Stimulated activated CD8-positive, alpha-beta memory T cell treated with anti-CD3 and anti-CD28 coated beads, Interleukin-12 subunit alpha, Interleukin-12 subunit beta, amount 100 ng/mL, for 24 hours (primary cell): ENCODE measurements around the gene NUDT2.

Experiments
- DNase-seq: peaks from one replicate; pipeline ENCODE4 v3.0.0-alpha.2; 2020; ENCODE audit errors: extremely low read depth

NUDT2 gene

GRCh38 chr9:34370970-34371880 is 41.9 kb downstream of the NUDT2 start:
- DNase-seq: no peak

GRCh38 chr9:34371886-34372466 is 42.6 kb downstream of the NUDT2 start:
- no peak for DNase-seq

- DNase-seq: no peak
Measured at GRCh38 chr9:34372467-34373011, 43.2 kb downstream of the NUDT2 start.

- DNase-seq: no peak
Measured at GRCh38 chr9:34373749-34374148, 44.4 kb downstream of the NUDT2 start.

GRCh38 chr9:34374339-34374738 is 45.0 kb downstream of the NUDT2 start:
- no peak for DNase-seq

- DNase-seq: no peak
Measured at GRCh38 chr9:34374905-34375552, 45.7 kb downstream of the NUDT2 start.

GRCh38 chr9:34375901-34376595 is 46.7 kb downstream of the NUDT2 start:
- no peak for DNase-seq

- DNase-seq: peak; percentile 96
Measured at GRCh38 chr9:34376596-34377403, 47.4 kb downstream of the NUDT2 start, which contains the start of gene MYORG. Gene MYORG, minus strand, starts transcription at chr9:34376898. Its CDS starts 3,955 bp downstream, at chr9:34372943.

GRCh38 chr9:34377404-34377746 is 48.0 kb downstream of the NUDT2 start:
- no peak for DNase-seq

GRCh38 chr9:34378376-34379060 is 49.1 kb downstream of the NUDT2 start:
- DNase-seq: no peak

- DNase-seq: peak; percentile 69
Measured at GRCh38 chr9:34379334-34380033, 50.1 kb downstream of the NUDT2 start.

GRCh38 chr9:34380034-34380510 is 50.7 kb downstream of the NUDT2 start:
- DNase-seq: no peak

GRCh38 chr9:34380511-34381315 is 51.3 kb downstream of the NUDT2 start:
- no peak for DNase-seq

GRCh38 chr9:34381323-34381722 is 52.0 kb downstream of the NUDT2 start:
- no peak for DNase-seq

- no peak for DNase-seq
Measured at GRCh38 chr9:34382054-34382453, 52.7 kb downstream of the NUDT2 start.

- no peak for DNase-seq
Measured at GRCh38 chr9:34382879-34383278, 53.5 kb downstream of the NUDT2 start.

GRCh38 chr9:34383904-34384303 is 54.5 kb downstream of the NUDT2 start:
- no peak for DNase-seq

GRCh38 chr9:34384368-34385165 is 55.2 kb downstream of the NUDT2 start:
- DNase-seq: no peak
